Astrocyte of the cerebellum (primary cell): ENCODE data around the gene IFT81.
"Not testable (repeated sequence)": the region's sequence is repeated elsewhere in the genome, so short reads cannot be mapped to it uniquely, and the experiment has no call there.

Experiments
- DNase-seq: peaks from one replicate; pipeline ENCODE4 v3.0.0-alpha.2; 2011; ENCODE audit warnings: low read depth
- H3K4me3 ChIP-seq: 2 replicates; pipeline ENCODE4 v1.5.1; 2011; ENCODE audit warnings: mild to moderate bottlenecking, low read depth, low read length, moderate library complexity
- CTCF ChIP-seq: IDR thresholded peaks from 2 replicates; pipeline ENCODE4 v1.5.1; 2012; ENCODE audit warnings: low read length, low read depth, moderate library complexity, mild to moderate bottlenecking; ENCODE audit errors: missing control alignments
- in situ Hi-C: cut with HindIII; loops from 2 replicates; pipeline ENCODE4 v1.10.0; 2017; ENCODE audit warnings: low sequenced_read_pairs

The IFT81 gene

GRCh38 chr12:110084314-110085015 lies 39.7 kb upstream of the IFT81 start:
- no peak for TF ChIP-seq CTCF
- DNase-seq = no peak
- in situ Hi-C loops = no loop called here
- H3K4me3 ChIP-seq = no peak overlapping the region

- DNase-seq, H3K4me3 ChIP-seq, in situ Hi-C loops: not testable (repeated sequence)
Observed at GRCh38 chr12:110088216-110088615, 35.9 kb upstream of the IFT81 start.

- in situ Hi-C loops = no loop called here
- no peak for DNase-seq
- TF ChIP-seq CTCF = no peak
- no peak overlapping the region for H3K4me3 ChIP-seq
Observed at GRCh38 chr12:110088936-110089335, 35.2 kb upstream of the IFT81 start.

- no peak overlapping the region for H3K4me3 ChIP-seq
- DNase-seq = no peak
- in situ Hi-C loops = no loop called here
- TF ChIP-seq CTCF = no peak
Observed at GRCh38 chr12:110090266-110091135, 33.7 kb upstream of the IFT81 start.

- TF ChIP-seq CTCF = no peak
- H3K4me3 ChIP-seq = no peak overlapping the region
- no peak for DNase-seq
- in situ Hi-C loops = no loop called here
Observed at GRCh38 chr12:110091136-110091711, 32.9 kb upstream of the IFT81 start.

GRCh38 chr12:110093631-110094311 lies 30.4 kb upstream of the IFT81 start:
- no peak for DNase-seq
- no peak overlapping the region for H3K4me3 ChIP-seq
- TF ChIP-seq CTCF = no peak
- in situ Hi-C loops = no loop called here
